Endothelial cell of umbilical vein (primary cell): ENCODE results near the gene HNRNPM. TPM values are rescaled to one million over a fixed set of nuclear protein-coding genes. Genes with fewer than 3 reads are reported as not detected.

Experiments
- BruUV-seq: library from RNA; stranded (reverse); fragments of 400-500 nt; replicated peaks from 2 replicates; lab custom pipeline; 2021; lab: Mats Ljungman, UMichigan
- CTCF ChIA-PET: fragments of 300-600, 350-600 bp; sonication (Branson Sonifier 250); formaldehyde crosslinking; loops from one replicate; lab custom pipeline; 2021; ENCODE audit warnings: antibody characterized with exemption, inconsistent platforms; lab: Charles Lee
- POLR2A ChIA-PET: fragments of 300-600, 350-600 bp; sonication (Branson Sonifier 250); formaldehyde crosslinking; loops from one replicate; lab custom pipeline; 2021; ENCODE audit warnings: antibody characterized with exemption, inconsistent platforms; lab: Charles Lee
- DNase-seq: peaks from one replicate; pipeline ENCODE4 v3.0.0-alpha.2; 2011; ENCODE audit warnings: low read depth, low spot score
- FAIRE-seq: peaks from 2 replicates; lab custom pipeline; 2011; peaks lifted over from hg19 to GRCh38; lab: Jason Lieb, UNC
- H2AFZ ChIP-seq: 2 replicates; pipeline ENCODE4 v1.6.0; 2012; ENCODE audit warnings: low read depth, low read length, control low read depth, inconsistent platforms
- H3K27ac ChIP-seq: 2 replicates; pipeline ENCODE4 v1.5.1; 2011; ENCODE audit warnings: low read depth, mild to moderate bottlenecking, control low read depth, low read length, moderate library complexity; ENCODE audit not compliant: insufficient read depth
- H3K27me3 ChIP-seq, 2 experiments: 2 replicates each; pipeline versions ENCODE4 v1.6.0 to v1.6.1; 2011; ENCODE audit warnings: low read length in 2 of 2, mixed read lengths in 1 of 2; ENCODE audit not compliant: control insufficient read depth in 2 of 2, insufficient read depth in 2 of 2
- H3K36me3 ChIP-seq, 2 experiments: 2 replicates in 1 of 2; 3 replicates in 1 of 2; pipeline ENCODE4 v1.5.1; 2011; ENCODE audit warnings: low read length in 2 of 2, mild to moderate bottlenecking in 1 of 2, moderate library complexity in 1 of 2; ENCODE audit not compliant: control insufficient read depth in 2 of 2, insufficient read depth in 2 of 2; ENCODE audit errors: extremely low read depth in 1 of 2
- H3K4me1 ChIP-seq: 3 replicates; pipeline ENCODE4 v1.5.1; 2011; ENCODE audit warnings: mild to moderate bottlenecking, low read length; ENCODE audit not compliant: control insufficient read depth, insufficient read depth; ENCODE audit errors: extremely low read depth
- H3K4me2 ChIP-seq: 2 replicates; pipeline ENCODE4 v1.6.1; 2011; ENCODE audit warnings: low read length, control low read depth, mixed read lengths; ENCODE audit not compliant: insufficient read depth
- H3K4me3 ChIP-seq, 3 experiments: fragments of 200-600 bp in 1 of 3; sonication (generic), shearing (Covaris generic) in 1 of 3; replicated peaks in 1 of 3; 2 replicates each; pipeline ENCODE4 v1.5.1; 2011 to 2016; ENCODE audit warnings: control low read depth in 3 of 3, low read length in 3 of 3, mild to moderate bottlenecking in 2 of 3, inconsistent platforms in 1 of 3, low read depth in 1 of 3, moderate library complexity in 1 of 3; ENCODE audit not compliant: insufficient read depth in 1 of 3
- H3K79me2 ChIP-seq: 2 replicates; pipeline ENCODE4 v1.6.0; 2012; ENCODE audit warnings: low read length, inconsistent platforms; ENCODE audit not compliant: control insufficient read depth, insufficient read depth
- H3K9ac ChIP-seq: replicated peaks from 2 replicates; pipeline ENCODE3; 2011; ENCODE audit warnings: low read length, control low read depth; ENCODE audit not compliant: insufficient read depth; ENCODE audit errors: extremely low read depth
- H3K9me1 ChIP-seq: replicated peaks from 3 replicates; pipeline ENCODE4 v1.6.0; 2011; ENCODE audit warnings: mild to moderate bottlenecking, low read length; ENCODE audit not compliant: control insufficient read depth, insufficient read depth; ENCODE audit errors: extremely low read depth
- H3K9me3 ChIP-seq: replicated peaks from 2 replicates; pipeline ENCODE4 v1.5.1; 2012; ENCODE audit warnings: low read length, inconsistent platforms; ENCODE audit not compliant: control insufficient read depth, insufficient read depth
- H4K20me1 ChIP-seq: replicated peaks from 2 replicates; pipeline ENCODE3; 2011; ENCODE audit warnings: mild to moderate bottlenecking, low read length; ENCODE audit not compliant: control insufficient read depth, insufficient read depth; ENCODE audit errors: extremely low read depth
- CTCF ChIP-seq, 2 donors: IDR thresholded peaks; 1 replicate in 1 of 2; 2 replicates in 1 of 2; pipeline ENCODE4 v1.5.1; 2011; ENCODE audit warnings: low read length in 2 of 2, mild to moderate bottlenecking in 2 of 2, moderate library complexity in 2 of 2, control low read depth in 1 of 2, inconsistent platforms in 1 of 2, low read depth in 1 of 2; ENCODE audit not compliant: insufficient read depth in 1 of 2; ENCODE audit errors: extremely low read depth in 1 of 2
- EZH2 ChIP-seq: IDR thresholded peaks from 2 replicates; pipeline ENCODE4 v1.6.1; 2012; ENCODE audit warnings: borderline replicate concordance, low read depth, mild to moderate bottlenecking, moderate library complexity, low read length, inconsistent platforms; ENCODE audit not compliant: severe bottlenecking
- FOS ChIP-seq: IDR thresholded peaks from 2 replicates; pipeline ENCODE4 v1.6.1; 2011; ENCODE audit warnings: mild to moderate bottlenecking, low read length, moderate library complexity, borderline replicate concordance; ENCODE audit not compliant: insufficient read depth
- GATA2 ChIP-seq: IDR thresholded peaks from 2 replicates; pipeline ENCODE4 v1.7.0; 2011; ENCODE audit warnings: low read depth, mild to moderate bottlenecking, moderate library complexity, mixed read lengths, low read length; ENCODE audit not compliant: insufficient read length, insufficient read depth
- JUN ChIP-seq: IDR thresholded peaks from 2 replicates; pipeline ENCODE4 v1.6.1; 2011; ENCODE audit warnings: borderline replicate concordance, low read depth; ENCODE audit not compliant: insufficient read length, insufficient read depth
- MYC ChIP-seq: IDR thresholded peaks from one replicate; pipeline ENCODE4 v1.6.1; 2011; ENCODE audit warnings: mild to moderate bottlenecking, low read depth, low read length
- POLR2A ChIP-seq: IDR thresholded peaks from 2 replicates; pipeline ENCODE4 v1.6.1; 2012; ENCODE audit warnings: low read depth, mild to moderate bottlenecking, control low read depth, low read length
- POLR2AphosphoS5 ChIP-seq: IDR thresholded peaks from 2 replicates; pipeline ENCODE4 v1.6.1; 2012; ENCODE audit warnings: low read depth, mild to moderate bottlenecking, control low read depth, low read length, moderate library complexity; ENCODE audit not compliant: insufficient read depth
- dilution Hi-C: fragments of 300-500 bp; cut with MboI; formaldehyde crosslinking; loops from one replicate; pipeline ENCODE4 v1.15.0; 2019; ENCODE audit warnings: low sequenced_read_pairs; ENCODE audit not compliant: extremely low pct_ligation_motif_present
- intact Hi-C: fragments of 100-400 bp; cut with micrococcal nuclease; formaldehyde crosslinking; loops from one replicate; pipeline ENCODE4 v1.10.0; 2022
- polyA plus RNA-seq, 4 experiments: library from polyadenylated mRNA; depleted of rRNA in 3 of 4; stranded (reverse) in 3 of 4; unstranded in 1 of 4; fragments of >200 nt; gene quantifications; 2 replicates each; pipeline versions ENCODE4 v1.2.1 to v1.2.3, GENCODE V29; 2011 to 2012; ENCODE audit warnings: missing spikeins in 1 of 4
- total RNA-seq: library from RNA; stranded (reverse); gene quantifications from 2 replicates; pipeline ENCODE4 v1.2.3, GENCODE V29; 2021
- TF ChIP-seq, protein P1 (sequence below): IDR thresholded peaks from 2 replicates; pipeline ENCODE4 v1.6.1; 2011; ENCODE audit not compliant: insufficient read depth, insufficient read length

The HNRNPM gene
- total and polyA plus RNA-seq, 2 donors (not counting 3 experiments of a cell fraction or from before 2014, with no cell fraction given), result 244 to 301 TPM

DNA sequence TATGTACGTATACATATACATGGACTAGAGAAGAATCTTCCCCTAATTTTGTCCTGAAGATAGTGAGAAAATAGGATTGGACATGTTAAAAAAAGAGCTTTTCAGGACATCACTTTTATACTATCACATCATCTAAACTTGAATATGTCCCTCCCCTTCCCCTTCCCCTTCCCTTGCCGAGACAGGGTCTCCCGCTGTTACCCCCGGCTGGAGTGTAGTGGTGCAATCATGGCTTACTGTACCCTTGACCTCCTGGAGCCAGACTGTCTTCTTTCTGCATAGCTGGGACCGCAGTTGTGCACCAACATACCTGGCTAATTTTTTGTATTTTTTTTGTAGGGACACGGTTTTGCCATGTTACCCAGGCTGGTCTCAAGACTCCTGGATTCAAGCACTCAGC lies 6.6 kb downstream of the HNRNPM start:
- H3K27ac ChIP-seq, result no peak overlapping the region
- H4K20me1 ChIP-seq, result peaks cover 41% of the 10 kb centered on the region
- no peak overlapping the region for H2AFZ ChIP-seq
- H3K36me3 ChIP-seq, result peaks cover 8 to 23% of the 10 kb centered on the region in 2 experiments
- H3K4me1 ChIP-seq, result peaks cover 34% of the 10 kb centered on the region
- H3K79me2 ChIP-seq, result peaks cover 98% of the 10 kb centered on the region
- H3K4me3 ChIP-seq, result no peak overlapping the region
- no peaks in the 10 kb centered on the region for H3K9me1 ChIP-seq
- H3K27me3 ChIP-seq, result no peaks in the 10 kb centered on the region
- no peak overlapping the region for H3K4me2 ChIP-seq
- no peaks in the 10 kb centered on the region for H3K9me3 ChIP-seq
- ChIA-PET POLR2A (no interaction called here), CTCF (interaction anchor here (0.9 to 3.0 kb wide), 3 partner anchors 38 to 185 kb away, joined by 4 to 13 read pairs (median 4); partner anchors contain the start of gene MARCHF2)
- H3K9ac ChIP-seq, result no peak overlapping the region
- BruUV-seq, result no TSS peak
- FAIRE-seq, result no peak
- TF ChIP-seq JUN, result no peak
- TF ChIP-seq GATA2, result no peak
- TF ChIP-seq MYC, result no peak
- TF ChIP-seq EZH2, result no peak
- no peak for TF ChIP-seq POLR2AphosphoS5
- no peak for TF ChIP-seq FOS
- no peak for TF ChIP-seq POLR2A
- TF ChIP-seq, protein P1, sequence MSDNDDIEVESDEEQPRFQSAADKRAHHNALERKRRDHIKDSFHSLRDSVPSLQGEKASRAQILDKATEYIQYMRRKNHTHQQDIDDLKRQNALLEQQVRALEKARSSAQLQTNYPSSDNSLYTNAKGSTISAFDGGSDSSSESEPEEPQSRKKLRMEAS, result no peak
- no peak for TF ChIP-seq CTCF (IDR thresholded peaks at IDR 0.05; ENCODE audit: extremely low read depth in 1 of 2, insufficient read depth in 1 of 2, low read depth in 1 of 2, low read length in 2 of 2)
- dilution Hi-C loops (no loop called here), intact Hi-C loops (no loop called here)
- DNase-seq, result no peak
